ENCODE results near the gene IGSF21.

Gene IGSF21

GRCh38 chr1:18085387-18086074, 22.1 kb upstream of the IGSF21 start:
- no peak for DNase-seq (ENCODE audit: low spot score in 2 of 2)
- Histone ChIP-seq H3K36me3 (replicated peaks) (no peaks in the 10 kb centered on the region), H3K4me1 (no peaks in the 10 kb centered on the region; the same call in 1 of the 2 replicates), H3K9me3 (no peaks in the 10 kb centered on the region), H3K27me3 (ENCODE audit: low read depth) (no peaks in the 10 kb centered on the region; the same call in 1 of the 2 replicates), H3K4me3 (no peak overlapping the region)
- in situ Hi-C loops (cut with MboI; ENCODE audit: low sequenced_read_pairs): no loop called here

- H3K36me3 ChIP-seq (replicated peaks): no peaks in the 10 kb centered on the region
- H3K27me3 ChIP-seq (ENCODE audit: low read depth): no peaks in the 10 kb centered on the region; the same call in 1 of the 2 replicates
- in situ Hi-C loops (cut with MboI; ENCODE audit: low sequenced_read_pairs): no loop called here
- no peak for DNase-seq (ENCODE audit: low spot score in 2 of 2)
- H3K4me1 ChIP-seq: no peaks in the 10 kb centered on the region; the same call in 1 of the 2 replicates
- H3K4me3 ChIP-seq: no peak overlapping the region
- no peaks in the 10 kb centered on the region for H3K9me3 ChIP-seq
Measured at GRCh38 chr1:18088077-18088594, 19.5 kb upstream of the IGSF21 start.

- Histone ChIP-seq H3K4me1 (no peaks in the 10 kb centered on the region; the same call in 1 of the 2 replicates), H3K9me3 (no peaks in the 10 kb centered on the region), H3K27me3 (ENCODE audit: low read depth) (no peaks in the 10 kb centered on the region), H3K36me3 (replicated peaks) (no peaks in the 10 kb centered on the region), H3K4me3 (no peak overlapping the region)
- in situ Hi-C loops (cut with MboI; ENCODE audit: low sequenced_read_pairs): no loop called here
- no peak for DNase-seq (ENCODE audit: low spot score in 2 of 2)
Measured at GRCh38 chr1:18089488-18089887, 18.1 kb upstream of the IGSF21 start.

- H3K27me3 ChIP-seq (ENCODE audit: low read depth): no peaks in the 10 kb centered on the region
- peak; percentile 12 to 52 for DNase-seq (ENCODE audit: low spot score in 2 of 2)
- no peaks in the 10 kb centered on the region for H3K9me3 ChIP-seq
- H3K4me3 ChIP-seq: no peak overlapping the region
- no peaks in the 10 kb centered on the region; the same call in 1 of the 2 replicates for H3K4me1 ChIP-seq
- in situ Hi-C loops (cut with MboI; ENCODE audit: low sequenced_read_pairs): no loop called here
- no peaks in the 10 kb centered on the region for H3K36me3 ChIP-seq (replicated peaks)
Measured at GRCh38 chr1:18090636-18091035, 17.0 kb upstream of the IGSF21 start.

- Histone ChIP-seq H3K4me3 (no peak overlapping the region), H3K4me1 (no peaks in the 10 kb centered on the region; the same call in 1 of the 2 replicates), H3K36me3 (replicated peaks) (no peaks in the 10 kb centered on the region), H3K9me3 (no peaks in the 10 kb centered on the region), H3K27me3 (ENCODE audit: low read depth) (no peaks in the 10 kb centered on the region)
- in situ Hi-C loops (cut with MboI; ENCODE audit: low sequenced_read_pairs): no loop called here
- DNase-seq (ENCODE audit: low spot score in 2 of 2): no peak
Measured at GRCh38 chr1:18091660-18092446, 15.7 kb upstream of the IGSF21 start.

GRCh38 chr1:18093193-18093592, 14.4 kb upstream of the IGSF21 start:
- in situ Hi-C loops (cut with MboI; ENCODE audit: low sequenced_read_pairs): no loop called here
- Histone ChIP-seq H3K4me3 (no peak overlapping the region), H3K9me3 (no peaks in the 10 kb centered on the region), H3K4me1 (no peaks in the 10 kb centered on the region; the same call in 1 of the 2 replicates), H3K27me3 (ENCODE audit: low read depth) (no peaks in the 10 kb centered on the region), H3K36me3 (replicated peaks) (no peaks in the 10 kb centered on the region)
- no peak for DNase-seq (ENCODE audit: low spot score in 2 of 2)

GRCh38 chr1:18093646-18094045, 14.0 kb upstream of the IGSF21 start:
- no peaks in the 10 kb centered on the region for H3K9me3 ChIP-seq
- no peaks in the 10 kb centered on the region for H3K27me3 ChIP-seq (ENCODE audit: low read depth)
- no peak overlapping the region for H3K4me3 ChIP-seq
- H3K4me1 ChIP-seq: no peaks in the 10 kb centered on the region; the same call in 1 of the 2 replicates
- H3K36me3 ChIP-seq (replicated peaks): no peaks in the 10 kb centered on the region
- in situ Hi-C loops (cut with MboI; ENCODE audit: low sequenced_read_pairs): no loop called here
- DNase-seq (ENCODE audit: low spot score in 2 of 2): no peak

- in situ Hi-C loops (cut with MboI; ENCODE audit: low sequenced_read_pairs): no loop called here
- Histone ChIP-seq H3K36me3 (replicated peaks) (no peaks in the 10 kb centered on the region), H3K9me3 (no peaks in the 10 kb centered on the region), H3K27me3 (ENCODE audit: low read depth) (no peaks in the 10 kb centered on the region), H3K4me1 (no peaks in the 10 kb centered on the region; the same call in 1 of the 2 replicates), H3K4me3 (no peak overlapping the region)
- DNase-seq (ENCODE audit: low spot score in 2 of 2): no peak
Measured at GRCh38 chr1:18094096-18094495, 13.5 kb upstream of the IGSF21 start.

GRCh38 chr1:18097206-18097605, 10.4 kb upstream of the IGSF21 start:
- H3K27me3 ChIP-seq (ENCODE audit: low read depth): 0 out of 2 replicates have a peak, but pooled peaks cover 3% of the 10 kb centered on the region
- DNase-seq (ENCODE audit: low spot score in 2 of 2): no peak
- no peaks in the 10 kb centered on the region for H3K9me3 ChIP-seq
- H3K4me1 ChIP-seq: no peaks in the 10 kb centered on the region
- no peak overlapping the region for H3K4me3 ChIP-seq
- in situ Hi-C loops (cut with MboI; ENCODE audit: low sequenced_read_pairs): no loop called here
- H3K36me3 ChIP-seq (replicated peaks): no peaks in the 10 kb centered on the region

GRCh38 chr1:18099026-18099425, 8.6 kb upstream of the IGSF21 start:
- H3K4me1 ChIP-seq: no peaks in the 10 kb centered on the region

GRCh38 chr1:18100060-18100459, 7.5 kb upstream of the IGSF21 start:
- H3K4me1 ChIP-seq: no peaks in the 10 kb centered on the region
- DNase-seq (ENCODE audit: low spot score in 2 of 2): no peak
- H3K27me3 ChIP-seq (ENCODE audit: low read depth): 0 out of 2 replicates have a peak, but pooled peaks cover 3% of the 10 kb centered on the region
- H3K36me3 ChIP-seq (replicated peaks): no peaks in the 10 kb centered on the region
- H3K9me3 ChIP-seq: no peaks in the 10 kb centered on the region
- in situ Hi-C loops (cut with MboI; ENCODE audit: low sequenced_read_pairs): no loop called here
- H3K4me3 ChIP-seq: no peak overlapping the region

More at GRCh38 chr1:18099026-18099425, 8.6 kb upstream of the IGSF21 start:
- H3K4me3 ChIP-seq: no peak overlapping the region
- 0 out of 2 replicates have a peak, but pooled peaks cover 3% of the 10 kb centered on the region for H3K27me3 ChIP-seq (ENCODE audit: low read depth)
- H3K36me3 ChIP-seq (replicated peaks): no peaks in the 10 kb centered on the region
- in situ Hi-C loops (cut with MboI; ENCODE audit: low sequenced_read_pairs): no loop called here
- H3K9me3 ChIP-seq: no peaks in the 10 kb centered on the region
- DNase-seq (ENCODE audit: low spot score in 2 of 2): no peak

GRCh38 chr1:18100491-18101063, 7.0 kb upstream of the IGSF21 start:
- H3K9me3 ChIP-seq: no peaks in the 10 kb centered on the region
- peak; percentile 11 to 76 for DNase-seq (ENCODE audit: low spot score in 2 of 2)
- in situ Hi-C loops (cut with MboI; ENCODE audit: low sequenced_read_pairs): no loop called here

GRCh38 chr1:18101508-18101907, 6.1 kb upstream of the IGSF21 start:
- Histone ChIP-seq H3K27me3 (ENCODE audit: low read depth) (0 out of 2 replicates have a peak, but pooled peaks cover 3% of the 10 kb centered on the region), H3K4me3 (no peak overlapping the region), H3K4me1 (no peaks in the 10 kb centered on the region), H3K9me3 (no peaks in the 10 kb centered on the region), H3K36me3 (replicated peaks) (no peaks in the 10 kb centered on the region)
- in situ Hi-C loops (cut with MboI; ENCODE audit: low sequenced_read_pairs): no loop called here
- DNase-seq (ENCODE audit: low spot score in 2 of 2): no peak

More at GRCh38 chr1:18100491-18101063, 7.0 kb upstream of the IGSF21 start:
- Histone ChIP-seq H3K36me3 (replicated peaks) (no peaks in the 10 kb centered on the region), H3K4me3 (no peak overlapping the region), H3K27me3 (ENCODE audit: low read depth) (0 out of 2 replicates have a peak, but pooled peaks cover 3% of the 10 kb centered on the region), H3K4me1 (no peaks in the 10 kb centered on the region)

All from HAP-1 (cell line).